Measurements from ENCODE around the gene FGD5. TPM values are rescaled to one million over a fixed set of nuclear protein-coding genes. Genes with fewer than 3 reads are reported as not detected.

FGD5 gene
- polyA plus RNA-seq, 1 of the 3 experiments (the other 2 are of a cell fraction) = not detected

DNA sequence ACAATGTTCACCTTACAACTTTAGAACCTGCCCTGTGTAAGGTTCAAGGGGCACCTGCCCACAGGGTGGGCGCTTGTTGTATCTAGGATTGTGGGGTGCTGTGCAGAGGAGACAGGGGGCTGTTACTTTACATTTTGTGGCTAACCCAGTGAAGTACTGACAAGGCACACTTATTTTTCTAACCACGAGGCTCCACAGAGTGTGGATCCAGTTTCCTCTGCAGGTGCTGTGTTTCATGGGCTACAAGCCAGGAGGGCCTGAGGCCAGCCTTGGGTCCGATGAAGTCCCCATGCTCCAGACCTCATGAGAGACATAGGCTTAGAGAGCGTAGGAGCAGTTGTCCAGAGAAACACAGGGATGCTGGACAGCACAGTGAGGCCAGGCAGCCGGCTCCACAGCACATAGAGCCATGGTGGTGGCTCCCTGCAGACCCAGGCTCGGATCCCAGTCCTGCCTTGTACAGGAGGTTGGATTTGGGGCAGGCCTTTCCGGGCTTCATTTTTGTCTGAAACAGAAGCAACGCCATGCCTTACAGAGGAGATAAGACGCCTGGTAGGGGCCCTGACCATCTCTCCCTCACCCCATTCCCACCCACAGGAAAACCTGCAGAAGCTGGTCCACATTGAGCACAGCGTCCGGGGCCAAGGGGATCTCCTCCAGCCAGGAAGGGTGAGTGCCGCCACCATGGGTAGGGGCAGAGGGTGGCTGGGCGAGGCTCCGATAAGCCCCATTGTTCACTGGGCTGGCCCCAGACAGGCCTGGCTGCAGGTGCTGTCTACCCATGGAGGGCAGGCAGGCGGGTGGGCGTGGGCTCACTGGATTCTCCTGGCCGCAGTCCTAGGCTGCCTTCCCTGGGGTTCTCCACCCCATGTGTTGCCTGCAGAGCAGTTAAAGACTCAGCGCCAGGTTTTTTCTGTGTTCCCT, 88.5 kb downstream of the FGD5 start:
- no peaks in the 10 kb centered on the region for H4K20me1 ChIP-seq (ENCODE audit: insufficient read depth)
- H3K27ac ChIP-seq (ENCODE audit: low read depth in 2 of 2, low read length in 1 of 2) = no peak overlapping the region
- no peaks in the 10 kb centered on the region for H3K36me3 ChIP-seq (replicated peaks in 1 of 2; ENCODE audit: control insufficient read depth in 1 of 2, insufficient read depth in 2 of 2, low read length in 1 of 2)
- H3K4me2 ChIP-seq = no peak overlapping the region
- no peaks in the 10 kb centered on the region for H3K79me2 ChIP-seq (ENCODE audit: insufficient read depth)
- DNase-seq = no peak
- H3K9ac ChIP-seq = no peak overlapping the region
- TF ChIP-seq USF2 (IDR thresholded peaks at IDR 0.05; ENCODE audit: borderline replicate concordance, low read depth, low read length) (no peak), SIN3A (IDR thresholded peaks at IDR 0.05; ENCODE audit: borderline replicate concordance, low read depth, low read length) (no peak), NFIC (IDR thresholded peaks at IDR 0.05; ENCODE audit: borderline replicate concordance) (no peak), RXRA (IDR thresholded peaks at IDR 0.05; ENCODE audit: borderline replicate concordance, low read depth) (no peak), MXI1 (IDR thresholded peaks at IDR 0.05; ENCODE audit: low read depth, low read length) (no peak), RFX5 (IDR thresholded peaks at IDR 0.05; ENCODE audit: low read length) (no peak), RCOR1 (IDR thresholded peaks at IDR 0.05; ENCODE audit: low read length) (no peak), REST (IDR thresholded peaks at IDR 0.05; ENCODE audit: low read depth, low read length) (no peak), POLR2AphosphoS5 (IDR thresholded peaks at IDR 0.05; ENCODE audit: low read depth, low read length) (no peak), NRF1 (IDR thresholded peaks at IDR 0.05; ENCODE audit: low read depth, low read length) (no peak), SMC3 (IDR thresholded peaks at IDR 0.05; ENCODE audit: low read depth, low read length) (no peak), YY1 (IDR thresholded peaks at IDR 0.05; ENCODE audit: low read depth) (no peak), MEF2A (IDR thresholded peaks at IDR 0.05; ENCODE audit: borderline replicate concordance, low read depth) (no peak), EZH2phosphoT487 (IDR thresholded peaks at IDR 0.05; ENCODE audit: borderline replicate concordance, low read depth) (no peak), TCF12 (IDR thresholded peaks at IDR 0.05) (no peak)
- TF ChIP-seq, protein P1, sequence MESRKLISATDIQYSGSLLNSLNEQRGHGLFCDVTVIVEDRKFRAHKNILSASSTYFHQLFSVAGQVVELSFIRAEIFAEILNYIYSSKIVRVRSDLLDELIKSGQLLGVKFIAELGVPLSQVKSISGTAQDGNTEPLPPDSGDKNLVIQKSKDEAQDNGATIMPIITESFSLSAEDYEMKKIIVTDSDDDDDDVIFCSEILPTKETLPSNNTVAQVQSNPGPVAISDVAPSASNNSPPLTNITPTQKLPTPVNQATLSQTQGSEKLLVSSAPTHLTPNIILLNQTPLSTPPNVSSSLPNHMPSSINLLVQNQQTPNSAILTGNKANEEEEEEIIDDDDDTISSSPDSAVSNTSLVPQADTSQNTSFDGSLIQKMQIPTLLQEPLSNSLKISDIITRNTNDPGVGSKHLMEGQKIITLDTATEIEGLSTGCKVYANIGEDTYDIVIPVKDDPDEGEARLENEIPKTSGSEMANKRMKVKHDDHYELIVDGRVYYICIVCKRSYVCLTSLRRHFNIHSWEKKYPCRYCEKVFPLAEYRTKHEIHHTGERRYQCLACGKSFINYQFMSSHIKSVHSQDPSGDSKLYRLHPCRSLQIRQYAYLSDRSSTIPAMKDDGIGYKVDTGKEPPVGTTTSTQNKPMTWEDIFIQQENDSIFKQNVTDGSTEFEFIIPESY (IDR thresholded peaks at IDR 0.05; ENCODE audit: borderline replicate concordance, low read depth) = no peak
- TF ChIP-seq, protein P2, sequence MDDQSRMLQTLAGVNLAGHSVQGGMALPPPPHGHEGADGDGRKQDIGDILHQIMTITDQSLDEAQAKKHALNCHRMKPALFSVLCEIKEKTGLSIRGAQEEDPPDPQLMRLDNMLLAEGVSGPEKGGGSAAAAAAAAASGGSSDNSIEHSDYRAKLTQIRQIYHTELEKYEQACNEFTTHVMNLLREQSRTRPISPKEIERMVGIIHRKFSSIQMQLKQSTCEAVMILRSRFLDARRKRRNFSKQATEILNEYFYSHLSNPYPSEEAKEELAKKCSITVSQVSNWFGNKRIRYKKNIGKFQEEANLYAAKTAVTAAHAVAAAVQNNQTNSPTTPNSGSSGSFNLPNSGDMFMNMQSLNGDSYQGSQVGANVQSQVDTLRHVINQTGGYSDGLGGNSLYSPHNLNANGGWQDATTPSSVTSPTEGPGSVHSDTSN (IDR thresholded peaks at IDR 0.05) = no peak
- TF ChIP-seq, protein P3, sequence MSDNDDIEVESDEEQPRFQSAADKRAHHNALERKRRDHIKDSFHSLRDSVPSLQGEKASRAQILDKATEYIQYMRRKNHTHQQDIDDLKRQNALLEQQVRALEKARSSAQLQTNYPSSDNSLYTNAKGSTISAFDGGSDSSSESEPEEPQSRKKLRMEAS (IDR thresholded peaks at IDR 0.05; ENCODE audit: low read depth) = no peak
- TF ChIP-seq, protein P4, sequence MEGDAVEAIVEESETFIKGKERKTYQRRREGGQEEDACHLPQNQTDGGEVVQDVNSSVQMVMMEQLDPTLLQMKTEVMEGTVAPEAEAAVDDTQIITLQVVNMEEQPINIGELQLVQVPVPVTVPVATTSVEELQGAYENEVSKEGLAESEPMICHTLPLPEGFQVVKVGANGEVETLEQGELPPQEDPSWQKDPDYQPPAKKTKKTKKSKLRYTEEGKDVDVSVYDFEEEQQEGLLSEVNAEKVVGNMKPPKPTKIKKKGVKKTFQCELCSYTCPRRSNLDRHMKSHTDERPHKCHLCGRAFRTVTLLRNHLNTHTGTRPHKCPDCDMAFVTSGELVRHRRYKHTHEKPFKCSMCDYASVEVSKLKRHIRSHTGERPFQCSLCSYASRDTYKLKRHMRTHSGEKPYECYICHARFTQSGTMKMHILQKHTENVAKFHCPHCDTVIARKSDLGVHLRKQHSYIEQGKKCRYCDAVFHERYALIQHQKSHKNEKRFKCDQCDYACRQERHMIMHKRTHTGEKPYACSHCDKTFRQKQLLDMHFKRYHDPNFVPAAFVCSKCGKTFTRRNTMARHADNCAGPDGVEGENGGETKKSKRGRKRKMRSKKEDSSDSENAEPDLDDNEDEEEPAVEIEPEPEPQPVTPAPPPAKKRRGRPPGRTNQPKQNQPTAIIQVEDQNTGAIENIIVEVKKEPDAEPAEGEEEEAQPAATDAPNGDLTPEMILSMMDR (IDR thresholded peaks at IDR 0.05) = no peak
- H2AFZ ChIP-seq (ENCODE audit: low read depth) = no peak overlapping the region
- POLR2A ChIA-PET = no interaction called here
- H3K4me1 ChIP-seq (ENCODE audit: control insufficient read depth in 1 of 2, insufficient read depth in 2 of 2, low read depth in 1 of 2, low read length in 1 of 2) = no peaks in the 10 kb centered on the region; a peak in 1 of 4 replicates
- H3K27me3 ChIP-seq (ENCODE audit: insufficient read depth) = no peaks in the 10 kb centered on the region; the same call in 1 of the 2 replicates
- no peaks in the 10 kb centered on the region for H3F3A ChIP-seq (replicated peaks; ENCODE audit: insufficient read depth)
- CTCF ChIA-PET = no interaction called here
- 34% methylated on average over 11 of the region's 18 CpGs for WGBS (ENCODE audit: low lambda C conversion rate)
- no peaks in the 10 kb centered on the region for H3K9me2 ChIP-seq
- no peak overlapping the region for H3K4me3 ChIP-seq (ENCODE audit: low read depth in 2 of 2, low read length in 1 of 2)
- H3K9me3 ChIP-seq = no peaks in the 10 kb centered on the region

Measured in SK-N-SH (cell line).